K562 (cell line): ENCODE data around the gene TMEM255A. TPM values are rescaled to one million over a fixed set of nuclear protein-coding genes. Genes with fewer than 3 reads are reported as not detected.
A peak's percentile ranks its signal among the peaks of the same experiment; 100 is the strongest.

Source experiments
- ATAC-seq: fragments of 200-7000 bp; cut with Tn5 transposase; 3 replicates; pipeline ENCODE4 v1.9.1; 2020; ENCODE audit warnings: moderate library complexity
- BruUV-seq: library from RNA; stranded (reverse); fragments of 400-500 nt; replicated peaks from 2 replicates; lab custom pipeline; 2021; lab: Mats Ljungman, UMichigan
- CTCF ChIA-PET: fragments of 300-600 bp; formaldehyde crosslinking; extraction: SDS; loops from one replicate; lab custom pipeline; 2021; ENCODE audit warnings: low intra/inter-chr PET ratio; lab: Yijun Ruan, JAX
- POLR2A ChIA-PET: fragments of 300-600, 350-650 bp; sonication (Branson Sonifier 250); formaldehyde crosslinking; extraction: SDS; loops from one replicate; lab custom pipeline; 2021; ENCODE audit warnings: antibody characterized with exemption, inconsistent platforms; lab: Yijun Ruan, JAX
- DNase-seq, 4 experiments: peaks; one replicate each; pipeline versions ENCODE4 v3.0.0 to v3.0.0-alpha.2; 2011 to 2018; ENCODE audit warnings: low spot score in 3 of 4, mixed read lengths in 3 of 4; ENCODE audit errors: extremely low read depth in 1 of 4
- FAIRE-seq: peaks from 2 replicates; lab custom pipeline; 2011; peaks lifted over from hg19 to GRCh38; lab: Jason Lieb, UNC
- H2AFZ ChIP-seq: 2 replicates; pipeline ENCODE4 v1.6.0; 2011; ENCODE audit warnings: low read depth, low read length, control low read depth, inconsistent platforms
- H3K27ac ChIP-seq: fragments of 200-600 bp; 3 replicates; pipeline ENCODE4 v1.8.0; 2011; ENCODE audit warnings: low read depth, mild to moderate bottlenecking, control low read depth, inconsistent platforms, low read length, moderate library complexity, mixed read lengths; ENCODE audit errors: extremely low read depth
- H3K27me3 ChIP-seq, 2 experiments: fragments of 300-600 bp in 1 of 2; 2 replicates in 1 of 2; 3 replicates in 1 of 2; pipeline versions ENCODE4 v1.6.0 to v1.8.0; 2011; ENCODE audit warnings: inconsistent platforms in 2 of 2, low read length in 2 of 2, mild to moderate bottlenecking in 1 of 2, mixed read lengths in 1 of 2, moderate library complexity in 1 of 2; ENCODE audit not compliant: control insufficient read depth in 2 of 2, insufficient read depth in 2 of 2
- H3K36me3 ChIP-seq: fragments of 300-600 bp; 3 replicates; pipeline ENCODE4 v1.8.0; 2011; ENCODE audit warnings: mild to moderate bottlenecking, low read length, inconsistent platforms; ENCODE audit not compliant: control insufficient read depth, insufficient read depth
- H3K4me1 ChIP-seq, 2 experiments: fragments of 200-600 bp in 1 of 2; replicated peaks in 1 of 2; 2 replicates in 1 of 2; 3 replicates in 1 of 2; pipeline versions ENCODE4 v1.5.1 to v1.8.0; 2011; ENCODE audit warnings: inconsistent platforms in 2 of 2, low read length in 2 of 2, mild to moderate bottlenecking in 1 of 2, mixed read lengths in 1 of 2, moderate library complexity in 1 of 2; ENCODE audit not compliant: control insufficient read depth in 2 of 2, insufficient read depth in 2 of 2
- H3K4me2 ChIP-seq: 2 replicates; pipeline ENCODE4 v1.6.1; 2011; ENCODE audit warnings: low read length, control low read depth, inconsistent platforms, mixed read lengths; ENCODE audit not compliant: insufficient read depth
- H3K4me3 ChIP-seq: fragments of 200-600 bp; sonication (generic), shearing (Covaris generic); 2 replicates; pipeline ENCODE4 v1.5.1; 2016; ENCODE audit warnings: control low read depth, inconsistent platforms
- H3K79me2 ChIP-seq: fragments of 200-600 bp; 3 replicates; pipeline ENCODE4 v1.8.0; 2011; ENCODE audit warnings: low read length, inconsistent platforms; ENCODE audit not compliant: control insufficient read depth, insufficient read depth
- H3K9ac ChIP-seq, 2 experiments: 2 replicates each; pipeline versions ENCODE4 v1.6.0 to v1.6.1; 2011; ENCODE audit warnings: low read depth in 2 of 2, low read length in 2 of 2, control low read depth in 1 of 2, inconsistent platforms in 1 of 2, mild to moderate bottlenecking in 1 of 2, mixed read lengths in 1 of 2; ENCODE audit not compliant: insufficient read depth in 1 of 2
- H3K9me1 ChIP-seq: one replicate; pipeline ENCODE4 v1.6.0; 2011; ENCODE audit warnings: inconsistent platforms, mild to moderate bottlenecking, low read length, moderate library complexity; ENCODE audit not compliant: control insufficient read depth, insufficient read depth
- H3K9me3 ChIP-seq: replicated peaks from 2 replicates; pipeline ENCODE4 v1.5.1; 2011; ENCODE audit warnings: low read depth, low read length, inconsistent platforms; ENCODE audit not compliant: control insufficient read depth, insufficient read depth
- H4K20me1 ChIP-seq: replicated peaks from 2 replicates; pipeline ENCODE4 v1.6.1; 2011; ENCODE audit warnings: low read length, inconsistent platforms, mixed read lengths; ENCODE audit not compliant: control insufficient read depth, insufficient read depth
- ATF7 ChIP-seq: fragments of 450-650 bp; IDR thresholded peaks from 2 replicates; pipeline ENCODE4 v1.7.1; 2014; ENCODE audit warnings: mild to moderate bottlenecking, moderate library complexity
- CEBPG ChIP-seq, 3 experiments: fragments of 200-800 bp in 1 of 3; sonication (Bioruptor generic) in 1 of 3; sonication (generic) in 1 of 3; formaldehyde crosslinking in 1 of 3; IDR thresholded peaks in 2 of 3; conservative IDR thresholded peaks in 1 of 3; 2 replicates each; pipeline versions ENCODE4 v1.6.1 to v1.8.0; 2016 to 2022; ENCODE audit warnings: missing compliant biosample characterization in 2 of 3, missing genetic modification characterization in 2 of 3, mild to moderate bottlenecking in 1 of 3, missing genetic modification reagents in 1 of 3
- CHCHD3 ChIP-seq: fragments of 250-450 bp; sonication (Bioruptor Pico); IDR thresholded peaks from 2 replicates; pipeline ENCODE4 v2.1.2; 2022; ENCODE audit warnings: mild to moderate bottlenecking
- EP300 ChIP-seq: IDR thresholded peaks from 2 replicates; pipeline ENCODE4 v1.6.1; 2012; ENCODE audit warnings: low read length, improper control_type of control experiment
- JUND ChIP-seq, 2 experiments: IDR thresholded peaks; 2 replicates in 1 of 2; 3 replicates in 1 of 2; pipeline ENCODE4 v1.6.1; 2011; ENCODE audit warnings: borderline replicate concordance in 2 of 2, low read depth in 2 of 2, low read length in 2 of 2, improper control_type of control experiment in 1 of 2, missing biosample characterization in 1 of 2, missing genetic modification characterization in 1 of 2, missing genetic modification reagents in 1 of 2
- MAFG ChIP-seq: fragments of 450-650 bp; conservative IDR thresholded peaks from 2 replicates; pipeline ENCODE4 v1.6.1; 2016; ENCODE audit warnings: missing genetic modification characterization, missing compliant biosample characterization
- MEIS2 ChIP-seq: fragments of 450-650 bp; IDR thresholded peaks from 2 replicates; pipeline ENCODE4 v1.6.1; 2014; ENCODE audit warnings: mild to moderate bottlenecking; ENCODE audit not compliant: partially characterized antibody
- SOX6 ChIP-seq: fragments of 450-650 bp; IDR thresholded peaks from 2 replicates; pipeline ENCODE4 v1.6.1; 2014; ENCODE audit warnings: mild to moderate bottlenecking
- TRIM24 ChIP-seq, 2 experiments: fragments of 450-650 bp; IDR thresholded peaks; 2 replicates each; pipeline ENCODE4 v1.6.1; 2016
- ZNF175 ChIP-seq: fragments of 200-800 bp; sonication (Bioruptor generic); IDR thresholded peaks from 2 replicates; pipeline ENCODE4 v1.6.1; 2016; ENCODE audit warnings: low read depth, mild to moderate bottlenecking, missing genetic modification characterization, missing compliant biosample characterization
- ZNF354B ChIP-seq: fragments of 250-450 bp; sonication (Bioruptor Pico); IDR thresholded peaks from 2 replicates; pipeline ENCODE4 v1.4.0; 2020
- ZNF584 ChIP-seq: fragments of 200-800 bp; sonication (Bioruptor generic); IDR thresholded peaks from 2 replicates; pipeline ENCODE4 v1.6.1; 2016; ENCODE audit warnings: low read depth, mild to moderate bottlenecking, missing genetic modification characterization, missing compliant biosample characterization
- ZNF589 ChIP-seq: fragments of 200-800 bp; sonication (Bioruptor generic); IDR thresholded peaks from 2 replicates; pipeline ENCODE4 v1.6.1; 2016; ENCODE audit warnings: low read depth, missing genetic modification characterization, missing compliant biosample characterization
- WGBS: fragments of 100-300 bp; shearing (Covaris generic); methylation state at CpG from one replicate; pipeline ENCODE4 v1.1.6; 2016; ENCODE audit warnings: low coverage, mixed read lengths; ENCODE audit not compliant: insufficient coverage; ENCODE audit errors: missing lambda C conversion rate; 5-methylcytosine and 5-hydroxymethylcytosine counted together
- in situ Hi-C: fragments of 300-500 bp; cut with MboI; formaldehyde crosslinking; loops from 4 replicates; pipeline ENCODE4 v1.15.0; 2018; ENCODE audit warnings: inconsistent platforms, mixed read lengths
- intact Hi-C: fragments of 100-400 bp; cut with micrococcal nuclease; formaldehyde crosslinking; loops from 2 replicates; pipeline ENCODE4 v1.14.2; 2022
- polyA plus RNA-seq, 8 experiments: library from polyadenylated mRNA; depleted of rRNA in 4 of 8; stranded (reverse) in 5 of 8; unstranded in 3 of 8; fragments of >200 nt; fragmentation: Nextera tagmentation in 2 of 8; fragmentation: Illumina TruSeq in 1 of 8; extraction: Ambion mirVana in 2 of 8; extraction: Trizol in 1 of 8; gene quantifications; 2 replicates each; pipeline versions ENCODE4 v1.2.1 to v1.2.3, GENCODE V29; 2011 to 2014; ENCODE audit warnings: inconsistent platforms in 1 of 8, missing spikeins in 1 of 8
- total RNA-seq, 7 experiments: library from RNA; depleted of rRNA in 6 of 7; stranded (reverse); fragments of >200 nt in 6 of 7; fragmentation: Illumina TruSeq in 2 of 7; extraction: Trizol in 2 of 7; gene quantifications; 2 replicates each; pipeline versions ENCODE4 v1.2.1 to v1.2.3, GENCODE V29; 2011 to 2021; ENCODE audit warnings: low replicate concordance in 1 of 7
- TF ChIP-seq, protein P1 (sequence below): fragments of 450-650 bp; formaldehyde crosslinking; IDR thresholded peaks from 2 replicates; pipeline ENCODE4 v1.4.0; 2022; ENCODE audit warnings: mild to moderate bottlenecking, moderate library complexity
- TF ChIP-seq, protein P2 (sequence below), 2 experiments: fragments of 450-650 bp in 1 of 2; sonication (generic) in 1 of 2; formaldehyde crosslinking in 1 of 2; IDR thresholded peaks in 1 of 2; conservative IDR thresholded peaks in 1 of 2; 2 replicates each; pipeline versions ENCODE4 v1.6.1 to v1.8.1; 2016 to 2023; ENCODE audit warnings: mild to moderate bottlenecking in 2 of 2, moderate library complexity in 2 of 2, inconsistent platforms in 1 of 2, missing genetic modification reagents in 1 of 2

The TMEM255A gene
- total and polyA plus RNA-seq, 9 of the 15 experiments (the other 6 are each of a cell fraction or from before 2014, with no cell fraction given), result 0.01 TPM; not detected in 8

DNA sequence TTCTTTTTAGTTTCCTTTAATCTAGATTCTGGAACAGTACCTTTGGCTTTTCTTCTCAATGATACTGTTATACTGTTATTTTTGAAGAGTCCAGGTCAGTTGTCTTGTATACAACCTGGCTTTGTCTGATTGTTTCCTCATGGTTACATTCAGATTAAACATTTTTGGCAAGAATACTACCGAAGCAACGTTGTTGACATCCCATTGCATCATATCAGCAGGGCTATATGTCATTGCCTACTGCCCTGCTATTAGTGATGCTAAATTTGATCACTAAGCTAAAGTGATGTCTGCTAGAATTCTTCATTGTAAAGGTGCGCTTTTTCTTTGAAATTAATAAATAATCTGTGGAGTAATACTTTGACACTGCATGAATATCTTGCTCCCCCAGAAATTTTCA, 44.8 kb upstream of the TMEM255A start:
- in situ Hi-C loops, result no loop called here
- no peaks in the 10 kb centered on the region for H3K79me2 ChIP-seq
- H3K4me1 ChIP-seq, result no peaks in the 10 kb centered on the region
- no peaks in the 10 kb centered on the region; a peak in 3 of 5 replicates for H3K27me3 ChIP-seq
- no peak overlapping the region for H2AFZ ChIP-seq
- FAIRE-seq (no peak), ATAC-seq (peak; percentile 63; the same call in 2 of the 3 replicates), DNase-seq (no peak)
- ChIA-PET CTCF (no interaction called here), POLR2A (interaction anchor here (0.7 kb wide), 1 partner anchor 96 kb away, joined by 3 read pairs; no protein-coding TSS in a partner anchor)
- no peak for TF ChIP-seq MAFG (tag)
- TF ChIP-seq, protein P1, sequence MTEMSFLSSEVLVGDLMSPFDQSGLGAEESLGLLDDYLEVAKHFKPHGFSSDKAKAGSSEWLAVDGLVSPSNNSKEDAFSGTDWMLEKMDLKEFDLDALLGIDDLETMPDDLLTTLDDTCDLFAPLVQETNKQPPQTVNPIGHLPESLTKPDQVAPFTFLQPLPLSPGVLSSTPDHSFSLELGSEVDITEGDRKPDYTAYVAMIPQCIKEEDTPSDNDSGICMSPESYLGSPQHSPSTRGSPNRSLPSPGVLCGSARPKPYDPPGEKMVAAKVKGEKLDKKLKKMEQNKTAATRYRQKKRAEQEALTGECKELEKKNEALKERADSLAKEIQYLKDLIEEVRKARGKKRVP (CRISPR knock-in tag), result peak; percentile 82
- no peak for TF ChIP-seq ZNF354B (CRISPR knock-in tag)
- 0 out of 2 replicates have a peak, but pooled peaks have one; percentile 28 for TF ChIP-seq SOX6
- peak; percentile 86 for TF ChIP-seq CEBPG (CRISPR knock-in tag; IDR thresholded peaks at IDR 0.05)
- peak; percentile 82 to 97 for TF ChIP-seq CEBPG (tag; conservative IDR thresholded peaks at IDR 0.05 in 1 of 2, IDR thresholded peaks at IDR 0.05 in 1 of 2)
- peak; percentile 71 to 84; a peak in 2 of 4 replicates for TF ChIP-seq TRIM24 (IDR thresholded peaks at IDR 0.05)
- TF ChIP-seq ZNF584 (CRISPR knock-in tag), result 0 out of 2 replicates have a peak, but pooled peaks have one; percentile 20
- TF ChIP-seq MEIS2, result peak; percentile 44
- no peak for TF ChIP-seq CHCHD3 (CRISPR knock-in tag)
- peak; percentile 62; the same call in 1 of the 2 replicates for TF ChIP-seq ZNF589
- peak; percentile 58; the same call in 1 of the 2 replicates for TF ChIP-seq ZNF175
- TF ChIP-seq, protein P2, sequence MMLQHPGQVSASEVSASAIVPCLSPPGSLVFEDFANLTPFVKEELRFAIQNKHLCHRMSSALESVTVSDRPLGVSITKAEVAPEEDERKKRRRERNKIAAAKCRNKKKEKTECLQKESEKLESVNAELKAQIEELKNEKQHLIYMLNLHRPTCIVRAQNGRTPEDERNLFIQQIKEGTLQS (IDR thresholded peaks at IDR 0.05), result peak; percentile 75
- TF ChIP-seq, protein P2 (CRISPR knock-in tag; conservative IDR thresholded peaks at IDR 0.05), result no peak
- peak; percentile 39; the same call in 1 of the 2 replicates for TF ChIP-seq EP300
- TF ChIP-seq JUND (IDR thresholded peaks at IDR 0.05; ENCODE audit: borderline replicate concordance, low read depth, low read length), result peak; percentile 43; the same call in 1 of the 2 replicates
- no peak for TF ChIP-seq JUND (tag; IDR thresholded peaks at IDR 0.05; ENCODE audit: borderline replicate concordance, low read depth, low read length)
- TF ChIP-seq ATF7, result peak; percentile 70; the same call in 1 of the 2 replicates
- no peaks in the 10 kb centered on the region for H4K20me1 ChIP-seq
- H3K4me2 ChIP-seq, result no peak overlapping the region
- H3K9me3 ChIP-seq, result no peaks in the 10 kb centered on the region
- H3K9me1 ChIP-seq, result no peaks in the 10 kb centered on the region
- intact Hi-C loops, result no loop called here
- no peak overlapping the region for H3K27ac ChIP-seq
- BruUV-seq, result no TSS peak
- H3K4me3 ChIP-seq, result no peak overlapping the region
- no peaks in the 10 kb centered on the region for H3K36me3 ChIP-seq
- WGBS, result 9% methylated on average over 3 of the region's 3 CpGs
- H3K9ac ChIP-seq, result no peak overlapping the region
